GM12878 (cell line): ENCODE results near the gene SIRT2. TPM values are rescaled to one million over a fixed set of nuclear protein-coding genes. Genes with fewer than 3 reads are reported as not detected.

Source experiments
- BACH1 ChIP-seq: fragments of 450-650 bp; IDR thresholded peaks from 2 replicates; pipeline ENCODE4 v1.6.1; 2017; ENCODE audit warnings: mild to moderate bottlenecking, borderline replicate concordance
- CREB1 ChIP-seq: IDR thresholded peaks from 2 replicates; pipeline ENCODE4 v1.6.1; 2012; ENCODE audit warnings: low read depth, mild to moderate bottlenecking, inconsistent platforms
- EGR1 ChIP-seq, 2 experiments: IDR thresholded peaks; 1 replicate in 1 of 2; 2 replicates in 1 of 2; pipeline ENCODE4 v1.6.1; 2011 to 2012; ENCODE audit warnings: low read depth in 2 of 2, low read length in 2 of 2, borderline replicate concordance in 1 of 2, mild to moderate bottlenecking in 1 of 2, moderate library complexity in 1 of 2
- HSF1 ChIP-seq: fragments of 150-350 bp; IDR thresholded peaks from 2 replicates; pipeline ENCODE4 v1.6.1; 2014; ENCODE audit warnings: mild to moderate bottlenecking, low read depth, low read length
- IKZF1 ChIP-seq: fragments of 450-650 bp; conservative IDR thresholded peaks from 2 replicates; pipeline ENCODE4 v1.6.1; 2017; ENCODE audit warnings: antibody characterized with exemption, mild to moderate bottlenecking
- MAX ChIP-seq: IDR thresholded peaks from 2 replicates; pipeline ENCODE4 v1.6.1; 2012; ENCODE audit warnings: low read depth, low read length, improper control_type of control experiment
- NR2C2 ChIP-seq: IDR thresholded peaks from 2 replicates; pipeline ENCODE4 v1.6.1; 2011; ENCODE audit warnings: borderline replicate concordance, low read depth; ENCODE audit not compliant: control insufficient read depth, insufficient read length
- RB1 ChIP-seq: fragments of 450-650 bp; formaldehyde crosslinking; IDR thresholded peaks from 2 replicates; pipeline ENCODE4 v1.6.1; 2017; ENCODE audit warnings: mild to moderate bottlenecking, borderline replicate concordance
- STAT1 ChIP-seq: fragments of 450-650 bp; conservative IDR thresholded peaks from 2 replicates; pipeline ENCODE4 v1.6.1; 2014; ENCODE audit warnings: antibody characterized with exemption, mild to moderate bottlenecking
- SUPT20H ChIP-seq: IDR thresholded peaks from 2 replicates; pipeline ENCODE4 v1.6.1; 2011; ENCODE audit warnings: low read depth, mild to moderate bottlenecking, low read length, moderate library complexity, borderline replicate concordance; ENCODE audit not compliant: control insufficient read depth
- ZBTB4 ChIP-seq: fragments of 450-650 bp; formaldehyde crosslinking; IDR thresholded peaks from 2 replicates; pipeline ENCODE4 v1.4.0; 2022; ENCODE audit warnings: mild to moderate bottlenecking, moderate library complexity
- ZBTB40 ChIP-seq: fragments of 450-650 bp; IDR thresholded peaks from 2 replicates; pipeline ENCODE4 v1.6.1; 2016; ENCODE audit warnings: mild to moderate bottlenecking, moderate library complexity, borderline replicate concordance
- ZNF207 ChIP-seq: fragments of 450-650 bp; IDR thresholded peaks from 2 replicates; pipeline ENCODE4 v1.6.1; 2014; ENCODE audit warnings: antibody characterized with exemption, mild to moderate bottlenecking, borderline replicate concordance
- ZNF274 ChIP-seq: IDR thresholded peaks from one replicate; pipeline ENCODE4 v1.8.0; 2011; ENCODE audit not compliant: insufficient read length, insufficient read depth
- polyA plus RNA-seq, 11 experiments: library from polyadenylated mRNA; depleted of rRNA in 4 of 11; unstranded in 6 of 11; stranded (reverse) in 5 of 11; fragments of >200 nt; fragmentation: Nextera tagmentation in 4 of 11; fragmentation: Illumina TruSeq in 1 of 11; extraction: Ambion mirVana in 4 of 11; extraction: Trizol in 1 of 11; gene quantifications; 1 replicate in 1 of 11; 2 replicates in 10 of 11; pipeline versions ENCODE4 v1.2.1 to v1.2.3, GENCODE V29; 2011 to 2016; ENCODE audit warnings: inconsistent platforms in 2 of 11, missing spikeins in 2 of 11, low read depth in 1 of 11
- total RNA-seq, 4 experiments: library from RNA; depleted of rRNA in 3 of 4; stranded (reverse); fragments of >200 nt in 3 of 4; fragmentation: Illumina TruSeq in 1 of 4; extraction: Trizol in 1 of 4; gene quantifications; 2 replicates each; pipeline versions ENCODE4 v1.2.1 to v1.2.3, GENCODE V29; 2013 to 2021
- TF ChIP-seq, protein P1 (sequence below): IDR thresholded peaks from 2 replicates; pipeline ENCODE4 v1.6.1; 2012; ENCODE audit warnings: low read depth, low read length, improper control_type of control experiment

The SIRT2 gene
- total and polyA plus RNA-seq, 10 of the 15 experiments (the other 5 are each of a cell fraction or from before 2014, with no cell fraction given): 1.4 to 38.7 (median 24.1) TPM

DNA sequence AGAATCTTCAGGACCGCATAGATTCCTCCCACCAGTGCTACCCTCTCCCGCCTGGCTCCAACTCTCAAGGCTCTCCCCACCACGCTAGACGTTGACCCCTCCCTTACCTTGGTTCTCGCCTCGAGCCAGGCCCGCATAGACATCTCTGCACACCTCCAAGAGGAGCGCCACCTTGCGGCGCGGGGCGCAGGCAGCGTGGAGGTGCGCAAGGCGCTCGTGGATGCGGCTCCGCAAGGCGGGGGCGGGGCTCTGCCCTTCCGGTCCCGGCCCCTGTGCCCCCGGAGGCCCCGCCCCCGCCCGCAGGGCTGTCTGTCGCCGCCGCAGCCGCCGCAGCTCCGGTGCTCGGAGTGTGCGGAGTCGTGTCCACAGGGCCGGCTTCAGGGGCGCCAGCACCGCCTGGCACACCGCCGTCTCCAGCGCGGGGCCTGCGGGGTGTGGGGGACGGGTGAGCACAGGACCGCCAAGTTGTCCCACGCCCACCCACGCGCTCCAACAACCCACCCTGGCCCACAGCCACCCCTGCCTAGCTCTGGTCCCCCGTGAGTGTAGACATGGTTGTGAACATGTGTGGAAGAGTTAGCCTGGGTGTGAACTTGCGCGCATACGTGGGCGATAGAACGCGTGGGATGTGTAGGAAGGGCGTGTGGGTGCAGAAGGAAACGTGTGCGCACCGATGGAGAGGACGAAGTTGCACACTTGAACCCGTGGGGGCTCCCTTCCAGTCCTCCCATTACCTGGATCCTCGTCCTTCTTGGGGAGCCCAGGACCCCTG is 29.4 kb downstream of the SIRT2 start (continued):
- TF ChIP-seq HSF1 (no peak), ZBTB40 (no peak), IKZF1 (peak; percentile 65), ZBTB4 (CRISPR knock-in tag) (no peak), RB1 (peak; percentile 54; the same call in 1 of the 2 replicates), BACH1 (peak; percentile 98), SUPT20H (no peak), NR2C2 (no peak), ZNF274 (no peak), STAT1 (0 out of 2 replicates have a peak, but pooled peaks have one; percentile 45), ZNF207 (peak; percentile 42; the same call in 1 of the 2 replicates), EGR1 (IDR thresholded peaks at IDR 0.05; ENCODE audit: borderline replicate concordance in 1 of 2, low read depth in 2 of 2, low read length in 2 of 2) (peak; percentile 6 to 95), CREB1 (0 out of 2 replicates have a peak, but pooled peaks have one; percentile 42), MAX (peak; percentile 94)
- TF ChIP-seq, protein P1, sequence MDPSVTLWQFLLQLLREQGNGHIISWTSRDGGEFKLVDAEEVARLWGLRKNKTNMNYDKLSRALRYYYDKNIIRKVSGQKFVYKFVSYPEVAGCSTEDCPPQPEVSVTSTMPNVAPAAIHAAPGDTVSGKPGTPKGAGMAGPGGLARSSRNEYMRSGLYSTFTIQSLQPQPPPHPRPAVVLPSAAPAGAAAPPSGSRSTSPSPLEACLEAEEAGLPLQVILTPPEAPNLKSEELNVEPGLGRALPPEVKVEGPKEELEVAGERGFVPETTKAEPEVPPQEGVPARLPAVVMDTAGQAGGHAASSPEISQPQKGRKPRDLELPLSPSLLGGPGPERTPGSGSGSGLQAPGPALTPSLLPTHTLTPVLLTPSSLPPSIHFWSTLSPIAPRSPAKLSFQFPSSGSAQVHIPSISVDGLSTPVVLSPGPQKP: peak; percentile 76
